K562 treated with DMSO at 1 percent for 48 hours (cell line): ENCODE measurements around the gene PLCL2. TPM values are rescaled to one million over a fixed set of nuclear protein-coding genes. Genes with fewer than 3 reads are reported as not detected.

ENCODE experiments used
- total RNA-seq: library from RNA; unstranded; fragments of 300-600 nt; gene quantifications from 2 replicates; pipeline ENCODE4 v1.2.3, GENCODE V29; 2022; ENCODE audit warnings: low replicate concordance; ENCODE audit errors: extremely low read depth

Gene PLCL2
- total RNA-seq, result not detected in 2 replicates

DNA sequence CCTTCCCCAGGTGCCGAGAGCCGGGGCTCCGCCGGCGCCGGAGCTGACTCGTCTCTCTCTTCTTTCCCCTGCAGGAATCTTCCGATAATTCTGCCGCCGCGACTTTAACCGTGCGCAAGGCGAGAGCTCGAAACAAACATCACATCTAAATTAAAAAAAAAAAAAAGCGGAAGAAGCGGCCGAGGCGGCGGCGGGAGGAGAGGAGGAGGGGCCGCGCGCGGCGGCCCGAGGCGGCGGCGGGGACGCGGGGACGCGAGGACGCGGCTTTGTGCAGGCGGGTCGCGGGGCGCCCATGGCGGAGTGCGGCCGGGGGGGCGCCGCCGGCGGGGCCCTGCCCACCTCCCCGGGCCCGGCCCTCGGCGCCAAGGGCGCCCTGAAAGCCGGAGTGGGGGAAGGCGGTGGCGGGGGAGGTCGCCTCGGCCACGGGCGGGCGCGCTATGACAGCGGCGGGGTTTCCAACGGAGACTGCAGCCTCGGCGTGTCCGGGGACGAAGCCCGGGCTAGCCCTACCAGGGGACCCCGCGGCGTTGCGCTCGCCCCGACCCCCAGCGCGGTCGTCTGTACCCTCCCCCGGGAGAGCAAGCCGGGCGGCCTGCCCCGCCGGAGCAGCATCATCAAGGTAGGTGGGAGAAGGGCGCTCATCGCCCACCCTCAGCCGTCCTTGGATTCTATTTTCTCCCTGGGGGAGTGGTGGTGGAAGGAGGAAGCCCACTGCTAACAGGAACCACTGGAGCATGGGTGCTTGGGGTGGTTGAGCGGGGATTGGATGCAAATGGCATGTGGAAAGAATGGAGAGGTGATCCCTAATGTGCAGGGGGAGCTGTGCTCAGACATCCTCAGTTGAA lies at the start of gene PLCL2:
PLCL2 (plus strand) TSS at position 208 of the 845 bp plus-strand sequence; CDS start at position 293, 85 bp downstream.

